ENCODE data around the gene ETV4. TPM values are rescaled to one million over a fixed set of nuclear protein-coding genes. Genes with fewer than 3 reads are reported as not detected.

Gene ETV4
- total and polyA plus RNA-seq, 2 of the 13 experiments (the other 11 are each of a cell fraction or from before 2014, with no cell fraction given): 128 to 330 TPM

- TF ChIP-seq ZFP36L1 (CRISPR knock-in tag; IDR thresholded peaks at IDR 0.05) (0 out of 2 replicates have a peak, but pooled peaks have one; percentile 17), ETV6 (CRISPR knock-in tag; conservative IDR thresholded peaks at IDR 0.05) (no peak), REPIN1 (CRISPR knock-in tag; IDR thresholded peaks at IDR 0.05; ENCODE audit: borderline replicate concordance, low read depth) (peak; percentile 82; the same call in 1 of the 2 replicates), NKX3-1 (CRISPR knock-in tag; IDR thresholded peaks at IDR 0.05) (no peak), NAIF1 (CRISPR knock-in tag; IDR thresholded peaks at IDR 0.05; ENCODE audit: borderline replicate concordance) (no peak), BCL3 (CRISPR knock-in tag; IDR thresholded peaks at IDR 0.05) (no peak), POGK (CRISPR knock-in tag; conservative IDR thresholded peaks at IDR 0.05) (no peak), TRIM24 (CRISPR knock-in tag; IDR thresholded peaks at IDR 0.05) (peak; percentile 73; the same call in 1 of the 2 replicates), POLR2AphosphoS5 (IDR thresholded peaks at IDR 0.05; ENCODE audit: low read depth, low read length) (no peak), ZBTB39 (CRISPR knock-in tag; IDR thresholded peaks at IDR 0.05) (peak; percentile 60; the same call in 1 of the 2 replicates), ZBTB38 (CRISPR knock-in tag; IDR thresholded peaks at IDR 0.05) (no peak; the same call in 1 of the 2 replicates), MYNN (CRISPR knock-in tag; IDR thresholded peaks at IDR 0.05; ENCODE audit: low read depth) (no peak), ZNF598 (CRISPR knock-in tag; IDR thresholded peaks at IDR 0.05; ENCODE audit: borderline replicate concordance) (no peak), SALL2 (CRISPR knock-in tag; IDR thresholded peaks at IDR 0.05) (no peak), HOXA7 (CRISPR knock-in tag; IDR thresholded peaks at IDR 0.05) (no peak), ZNF724P (CRISPR knock-in tag; IDR thresholded peaks at IDR 0.05; ENCODE audit: borderline replicate concordance) (0 out of 2 replicates have a peak, but pooled peaks have one; percentile 36), NFAT5 (CRISPR knock-in tag; IDR thresholded peaks at IDR 0.05) (no peak), ZBTB8A (CRISPR knock-in tag; IDR thresholded peaks at IDR 0.05; ENCODE audit: borderline replicate concordance, low read depth) (no peak), ZNF572 (CRISPR knock-in tag; IDR thresholded peaks at IDR 0.05) (no peak), MZF1 (CRISPR knock-in tag; IDR thresholded peaks at IDR 0.05; ENCODE audit: borderline replicate concordance) (no peak), TCF7 (IDR thresholded peaks at IDR 0.05; ENCODE audit: low read depth) (peak; percentile 90)
These were observed 38.5 kb upstream of the ETV4 start (continued) for GRCh38 chr17:43584666-43585102.
